GM19025 (cell line): ENCODE measurements around the gene PASK.

Source experiments
- ATAC-seq: cut with Tn5 transposase; IDR thresholded peaks from one replicate; pipeline ENCODE4 v1.9.1; 2021; ENCODE audit warnings: mild to moderate bottlenecking, low read depth, moderate library complexity; ENCODE audit not compliant: unreplicated experiment

Gene PASK

DNA sequence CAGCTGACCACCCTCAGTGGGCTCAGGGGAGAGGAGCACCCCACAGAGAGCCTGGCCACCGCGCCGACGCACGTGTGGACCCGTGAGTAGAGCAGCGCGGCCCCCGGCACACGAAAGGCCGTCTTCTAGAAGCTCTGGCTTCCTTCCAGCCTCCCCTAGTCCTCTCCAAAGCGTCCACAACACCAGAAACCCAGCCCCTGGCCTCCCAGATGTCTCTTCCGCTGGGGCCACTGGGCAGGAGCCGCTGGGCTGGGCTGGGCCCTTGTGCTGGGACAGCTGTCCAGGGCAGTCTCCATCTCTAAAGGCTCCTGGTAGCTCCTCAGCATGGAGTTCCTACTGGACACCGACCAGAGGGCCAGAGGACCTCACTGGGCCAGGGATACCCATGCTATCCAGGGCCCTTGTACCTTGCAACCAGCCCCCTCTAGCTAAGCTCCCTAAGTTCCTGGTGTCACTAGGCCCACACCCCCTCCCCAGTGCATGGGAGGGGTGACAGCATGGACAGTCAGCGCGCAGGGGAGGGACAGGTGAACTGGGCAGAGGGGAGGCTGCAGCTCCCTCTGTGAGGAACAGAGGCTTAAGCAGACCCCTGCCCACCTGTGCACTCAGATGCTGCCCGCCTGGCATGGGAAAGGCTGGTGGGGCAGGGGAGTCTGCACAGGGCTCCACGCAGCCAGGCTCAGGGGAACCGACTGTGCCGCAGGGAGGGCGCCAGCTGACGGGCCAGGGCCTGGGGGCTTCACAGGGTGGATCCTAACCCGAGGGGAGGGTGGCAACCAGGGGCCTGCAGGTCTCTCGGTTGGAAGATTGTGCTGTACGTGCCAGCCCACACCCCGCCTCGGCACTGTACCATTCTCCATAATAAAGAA is 80.1 kb downstream of the PASK start:
- ATAC-seq, result no peak

DNA sequence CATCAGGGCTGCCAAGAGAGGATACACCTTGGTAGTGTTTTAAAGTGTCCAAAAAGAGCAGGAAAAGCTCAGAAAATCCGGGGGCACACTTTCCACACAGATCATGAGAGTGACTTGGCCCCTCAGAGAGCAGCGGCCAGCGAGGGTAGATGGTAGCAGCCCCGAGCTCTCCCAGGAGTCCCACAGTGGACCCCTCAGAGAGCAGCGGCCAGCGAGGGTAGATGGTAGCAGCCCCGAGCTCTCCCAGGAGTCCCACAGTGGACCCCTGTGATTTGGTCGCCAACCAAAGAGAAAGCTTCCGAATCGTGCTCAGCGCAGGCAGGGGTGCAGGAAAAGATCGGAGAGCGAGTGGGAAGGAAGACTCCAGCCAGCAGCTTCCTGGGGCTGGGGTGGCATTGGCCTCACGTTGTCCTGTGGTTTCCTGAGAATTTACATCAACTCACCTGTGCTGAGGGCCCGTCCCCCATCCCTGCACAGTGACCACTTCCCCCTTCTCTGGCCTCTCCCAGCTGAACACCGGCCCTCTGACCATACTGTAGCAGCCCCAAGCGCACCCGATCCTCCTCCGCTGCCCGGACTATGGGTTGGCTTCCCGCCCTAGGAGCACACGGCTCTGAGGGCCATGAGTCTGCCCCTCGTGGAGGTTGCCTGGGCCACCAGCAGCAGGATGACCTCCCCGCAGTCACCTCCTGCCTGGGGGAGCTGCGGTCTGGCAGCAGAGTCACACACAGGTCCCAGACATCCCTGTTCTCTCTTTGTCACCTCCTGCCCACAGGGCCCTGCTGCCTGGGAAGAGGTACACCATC is 80.9 kb downstream of the PASK start:
- no peak for ATAC-seq

DNA sequence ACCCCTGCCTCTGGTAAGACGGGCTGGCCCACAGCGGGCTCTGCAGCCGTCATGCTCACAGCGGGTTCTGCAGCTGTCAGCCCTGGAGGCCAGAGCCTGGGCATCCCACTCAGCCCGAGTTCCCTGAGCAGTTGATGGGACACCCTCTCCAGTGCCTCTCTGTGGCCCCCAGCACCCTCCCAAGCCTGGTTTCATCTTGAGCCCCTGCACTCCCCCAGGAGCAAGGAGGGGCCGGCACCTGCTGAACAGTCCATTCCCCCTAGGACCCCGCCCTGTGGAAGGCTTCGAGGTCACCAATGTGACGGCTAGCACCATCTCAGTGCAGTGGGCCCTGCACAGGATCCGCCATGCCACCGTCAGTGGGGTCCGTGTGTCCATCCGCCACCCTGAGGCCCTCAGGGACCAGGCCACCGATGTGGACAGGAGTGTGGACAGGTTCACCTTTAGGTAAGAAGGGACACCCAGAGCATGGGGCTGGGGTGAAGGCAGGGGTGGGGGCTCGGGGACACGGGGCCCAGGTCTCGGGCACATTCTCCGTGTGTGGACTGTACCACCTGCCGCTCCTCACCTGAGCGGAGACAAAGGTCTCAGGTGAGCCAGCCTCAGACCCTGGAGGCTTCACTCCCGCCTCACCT is 81.7 kb downstream of the PASK start:
- ATAC-seq, result no peak

DNA sequence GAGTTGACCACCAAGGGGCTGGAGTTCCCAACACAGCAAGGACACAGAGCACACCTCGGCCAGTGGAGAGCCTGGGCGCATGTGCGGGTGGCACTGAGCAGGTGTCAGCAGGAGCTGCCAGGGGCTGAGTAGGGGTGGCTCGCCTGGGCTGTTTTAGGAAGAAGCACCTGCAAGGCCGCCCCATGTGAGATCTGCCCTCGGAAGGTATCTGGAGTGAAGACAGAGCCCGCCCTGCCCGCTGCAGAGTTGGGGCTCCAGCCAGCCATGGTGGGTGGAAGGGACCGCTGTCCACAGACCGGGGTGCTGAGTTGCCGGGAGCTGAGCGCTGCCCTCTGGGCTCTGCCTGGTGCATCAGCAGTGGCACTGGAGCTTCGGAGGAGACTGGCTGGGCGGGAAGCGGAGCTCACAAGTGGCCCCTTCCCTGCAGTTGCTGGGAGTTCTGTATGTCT is 82.4 kb downstream of the PASK start:
- no peak for ATAC-seq

DNA sequence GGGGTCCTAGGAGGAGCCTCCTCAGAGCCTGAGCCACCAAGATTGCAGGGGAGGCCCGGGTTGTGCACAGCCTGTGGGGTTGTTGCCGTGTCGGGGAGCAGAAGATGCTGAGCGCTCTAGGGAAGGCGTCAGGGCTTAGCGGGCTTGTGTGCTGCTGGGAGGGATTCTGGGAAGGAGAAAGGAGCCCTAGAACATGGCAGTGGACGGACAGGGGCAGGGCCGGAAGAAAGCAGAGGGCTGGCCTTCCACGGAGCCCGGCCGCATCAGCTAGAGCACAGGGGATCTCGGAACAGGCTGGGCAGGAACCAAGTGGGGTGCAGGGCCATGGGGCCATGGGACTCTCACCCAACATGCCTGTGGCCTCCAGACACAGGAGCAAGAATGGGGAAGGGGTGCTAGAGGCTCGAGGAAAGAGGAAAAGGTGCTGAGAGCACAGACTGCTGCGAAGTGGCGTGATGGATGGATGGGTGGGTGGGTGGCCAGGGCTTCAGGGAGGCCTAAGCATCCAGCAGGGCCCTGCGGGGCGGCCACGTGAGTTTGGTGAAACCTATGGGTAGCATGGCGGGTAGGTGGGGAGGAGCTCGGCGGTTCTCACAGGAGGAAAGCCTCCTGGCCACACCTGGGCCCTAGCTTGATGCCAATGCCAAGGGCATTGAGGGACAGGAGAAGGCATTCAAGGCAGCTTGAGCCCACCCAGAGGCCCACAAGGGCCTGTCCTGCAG is 82.9 kb downstream of the PASK start:
- no peak for ATAC-seq

DNA sequence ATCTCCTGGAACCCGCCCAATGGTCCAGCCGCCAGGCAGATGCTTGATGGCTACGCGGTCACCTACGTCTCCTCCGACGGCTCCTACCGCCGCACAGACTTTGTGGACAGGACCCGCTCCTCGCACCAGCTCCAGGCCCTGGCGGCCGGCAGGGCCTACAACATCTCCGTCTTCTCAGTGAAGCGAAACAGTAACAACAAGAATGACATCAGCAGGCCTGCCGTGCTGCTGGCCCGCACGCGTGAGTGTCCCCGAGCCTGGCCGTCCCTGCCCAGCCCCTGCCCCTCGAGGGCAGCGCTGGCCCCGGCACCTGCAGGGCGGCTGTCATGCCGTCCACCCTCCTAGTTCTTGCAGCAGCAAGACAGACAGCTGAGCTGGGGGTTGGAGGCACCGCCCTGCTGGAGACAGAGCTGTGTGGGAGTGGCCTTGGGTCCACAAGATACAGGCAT is 83.9 kb downstream of the PASK start:
- no peak for ATAC-seq

DNA sequence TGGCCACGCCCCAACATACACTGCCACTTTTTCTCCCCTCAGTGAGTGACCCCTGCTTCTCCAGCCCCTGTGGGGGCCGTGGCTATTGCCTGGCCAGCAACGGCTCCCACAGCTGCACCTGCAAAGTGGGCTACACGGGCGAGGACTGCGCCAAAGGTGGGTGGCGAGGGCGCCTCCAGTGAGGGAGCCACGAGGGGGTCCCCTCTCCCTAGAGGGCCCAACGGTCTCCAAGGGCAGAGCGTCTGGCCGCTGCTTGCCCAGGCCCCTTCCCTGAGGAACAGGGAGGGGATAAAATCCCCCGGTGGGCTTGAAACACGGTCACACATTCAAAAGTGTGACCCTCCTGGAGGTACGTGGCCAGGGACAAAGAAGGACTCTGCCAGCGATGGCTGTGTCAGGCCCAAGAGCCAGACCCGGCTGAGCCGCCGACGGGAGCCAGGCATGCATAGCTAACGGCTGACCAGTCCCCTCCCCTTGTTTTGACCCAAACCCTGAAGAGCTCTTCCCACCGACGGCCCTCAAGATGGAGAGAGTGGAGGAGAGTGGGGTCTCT is 84.4 kb downstream of the PASK start:
- no peak for ATAC-seq

DNA sequence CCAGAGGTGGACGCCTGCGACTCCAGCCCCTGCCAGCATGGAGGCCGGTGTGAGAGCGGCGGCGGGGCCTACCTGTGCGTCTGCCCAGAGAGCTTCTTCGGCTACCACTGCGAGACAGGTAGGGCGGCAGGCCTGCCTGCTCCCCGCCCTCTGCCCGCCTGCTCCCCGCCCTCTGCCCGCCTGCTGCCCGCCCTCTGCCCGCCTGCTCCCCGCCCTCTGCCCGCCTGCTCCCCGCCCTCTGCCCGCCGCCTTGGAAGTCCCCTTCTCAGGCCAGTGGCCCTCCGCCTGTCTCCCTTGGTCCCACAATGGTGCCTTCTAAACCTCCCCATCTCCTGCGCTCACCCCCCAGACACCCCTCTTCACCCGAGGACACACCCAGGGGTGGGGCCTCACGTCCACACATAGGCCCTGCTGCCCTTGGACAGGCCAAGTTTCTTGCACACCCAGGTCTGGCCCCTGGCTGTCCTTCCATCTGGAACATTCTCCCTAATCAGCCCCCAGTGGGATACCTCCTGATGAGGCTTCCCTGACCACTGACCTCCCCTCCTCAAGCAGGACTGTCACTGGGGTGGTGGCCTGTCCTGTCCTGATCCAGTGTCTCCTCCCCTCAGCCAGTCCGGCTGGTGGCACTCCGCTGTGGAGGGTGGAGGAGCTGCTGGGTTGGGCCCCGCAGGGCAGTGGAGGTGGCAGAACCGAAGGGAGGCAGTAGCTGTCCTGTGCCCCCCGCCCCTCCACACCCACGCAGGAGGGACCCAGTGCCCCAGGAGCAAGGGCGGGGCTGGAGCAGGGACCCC is 85.1 kb downstream of the PASK start:
- no peak for ATAC-seq

DNA sequence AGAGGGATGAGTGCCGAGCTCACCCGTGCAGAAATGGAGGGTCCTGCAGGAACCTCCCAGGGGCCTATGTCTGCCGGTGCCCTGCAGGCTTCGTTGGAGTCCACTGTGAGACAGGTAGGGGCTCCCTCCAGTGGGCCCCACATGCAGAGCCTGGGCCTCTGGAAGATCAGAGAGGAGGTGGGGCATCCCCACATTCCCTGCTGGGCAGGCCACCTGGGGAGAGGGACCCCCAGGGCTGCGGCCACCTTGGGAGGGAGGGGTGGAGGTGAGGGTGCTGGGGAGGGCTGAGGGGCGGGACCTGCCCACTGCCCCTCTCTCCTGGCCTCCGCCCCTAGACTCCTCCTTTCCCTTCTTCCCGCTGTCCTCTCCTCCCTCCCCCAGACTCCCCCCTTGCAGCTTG is 85.7 kb downstream of the PASK start:
- ATAC-seq, result no peak

DNA sequence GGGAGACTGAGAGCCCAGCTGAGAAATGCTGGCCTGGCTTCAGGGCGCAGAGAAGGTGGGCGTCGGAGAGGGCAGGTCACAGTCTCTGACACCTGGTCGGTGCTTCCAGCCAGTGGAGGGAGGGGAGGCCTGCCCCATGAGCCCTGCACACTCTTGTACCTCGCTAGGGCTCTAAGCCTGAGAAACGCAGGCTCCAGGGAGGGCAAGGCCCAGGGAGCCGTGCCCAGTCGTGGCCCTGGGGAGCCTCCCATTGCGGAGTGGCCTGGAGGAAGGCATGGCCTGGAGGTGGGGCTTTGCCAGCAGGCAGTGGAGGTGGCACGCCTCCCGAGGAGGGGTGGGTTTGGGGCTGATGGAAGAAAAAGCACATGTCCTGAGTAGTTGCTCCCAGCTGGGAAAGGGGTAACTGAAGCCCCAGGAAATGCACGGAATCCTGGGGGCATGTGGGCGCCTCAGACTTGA is 86.2 kb downstream of the PASK start:
- ATAC-seq, result no peak

DNA sequence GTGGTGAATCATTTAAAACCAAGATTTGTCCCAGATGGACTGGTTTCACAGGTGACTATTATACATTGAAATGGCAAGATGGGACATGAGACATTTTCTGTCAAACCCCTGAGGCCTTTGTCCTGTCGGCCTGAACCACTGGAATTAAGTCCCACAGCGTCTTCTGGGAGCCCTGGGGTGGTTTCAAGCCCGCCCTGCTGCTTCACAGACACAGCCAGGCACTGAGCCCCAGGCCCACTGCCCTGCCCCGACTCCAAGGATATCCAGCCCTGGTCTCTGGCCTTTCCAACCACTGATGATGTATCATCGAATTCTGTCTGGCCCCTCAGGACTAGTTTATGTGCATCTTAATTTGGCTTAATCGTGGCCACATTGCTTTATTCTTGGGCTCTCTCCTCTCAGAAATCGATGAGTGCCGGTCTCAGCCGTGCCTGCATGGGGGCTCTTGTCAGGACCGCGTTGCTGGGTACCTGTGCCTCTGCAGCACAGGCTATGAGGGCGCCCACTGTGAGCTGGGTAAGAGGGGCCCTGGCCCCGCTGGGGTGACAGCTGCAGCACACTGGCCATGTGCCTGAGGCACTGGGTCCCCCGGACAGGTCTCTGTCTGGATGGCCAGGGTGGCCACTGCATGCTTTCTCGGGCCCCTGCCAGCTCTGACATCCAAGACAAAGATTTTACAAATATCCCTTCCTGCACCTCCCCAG is 86.7 kb downstream of the PASK start:
- no peak for ATAC-seq

DNA sequence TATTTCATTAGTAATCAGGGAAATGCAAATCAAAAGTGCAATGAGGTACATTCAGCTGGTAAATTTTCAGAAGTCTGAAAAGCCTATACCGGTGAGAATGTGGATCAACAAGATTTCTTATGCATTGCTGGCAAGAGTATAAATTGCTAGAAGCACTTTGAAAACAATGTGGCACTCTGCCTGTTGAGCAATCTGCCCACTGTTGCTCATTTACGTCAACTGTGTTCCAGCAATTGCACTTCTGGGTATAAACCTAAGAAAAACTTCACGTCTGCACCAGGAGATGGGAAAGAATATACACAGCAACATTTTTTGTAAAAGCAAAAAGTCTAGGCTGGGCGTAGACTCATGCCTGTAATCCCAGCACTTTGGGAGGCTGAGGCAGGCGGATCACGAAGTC is 88.0 kb downstream of the PASK start:
- no peak for ATAC-seq
